ENCODE measurements around the gene GPR173.

The GPR173 gene

DNA sequence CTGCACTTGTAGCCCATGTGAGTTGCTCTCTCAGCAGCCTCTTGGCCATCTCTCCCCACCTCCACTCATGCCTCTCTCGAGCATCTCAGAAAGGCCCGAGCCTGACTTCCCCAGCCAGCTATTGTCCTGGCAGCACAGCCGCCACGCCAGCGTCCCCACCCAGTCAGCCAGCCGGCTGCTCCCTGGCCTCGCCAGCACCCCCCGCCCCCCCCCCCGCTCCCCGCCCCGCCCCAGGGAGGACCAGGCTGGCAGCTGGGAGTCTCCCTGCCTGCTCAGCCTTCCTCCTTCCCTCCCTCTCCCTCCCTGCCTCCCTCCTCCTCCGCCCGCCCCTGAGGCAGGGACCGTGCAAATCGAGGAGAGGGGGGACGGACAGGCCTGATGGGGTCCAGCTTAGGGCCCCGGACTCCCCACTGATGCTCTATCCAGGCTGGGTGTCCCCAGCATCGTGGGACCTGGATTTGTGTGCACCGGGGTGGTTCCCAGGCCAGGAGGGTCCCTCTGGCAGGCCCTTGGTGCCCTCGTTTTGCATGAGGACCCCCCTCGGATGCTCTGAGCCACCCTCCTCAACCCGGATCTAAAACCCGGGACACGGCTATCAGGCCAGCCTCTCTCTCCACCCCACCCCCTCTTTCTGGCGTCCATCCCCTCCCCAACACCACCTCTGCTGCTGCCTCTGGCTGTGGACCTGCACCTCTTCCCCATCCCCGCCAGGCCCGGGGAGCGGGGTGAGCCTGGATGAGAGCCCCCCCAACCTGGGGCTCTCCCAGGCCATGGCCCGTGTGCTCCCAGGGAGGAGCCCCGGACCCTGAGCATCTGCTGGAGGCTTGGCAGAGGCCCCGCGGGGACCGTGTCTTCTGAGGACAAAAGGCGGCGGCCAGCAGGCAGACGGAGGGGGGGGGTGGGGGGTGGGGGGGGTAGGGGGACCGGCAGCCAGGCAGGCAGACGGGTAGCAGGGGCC is at the start of gene GPR173:
Gene GPR173, plus strand, starts transcription at position 621 of the 958 bp plus-strand sequence. CDS start 27,833 bp downstream, outside the sequence.
- no peak for DNase-seq (ENCODE audit: low read depth)

- DNase-seq (ENCODE audit: low read depth), result no peak
These were observed 48.0 kb upstream of the GPR173 start for GRCh38 chrX:53000447-53001135.

DNA sequence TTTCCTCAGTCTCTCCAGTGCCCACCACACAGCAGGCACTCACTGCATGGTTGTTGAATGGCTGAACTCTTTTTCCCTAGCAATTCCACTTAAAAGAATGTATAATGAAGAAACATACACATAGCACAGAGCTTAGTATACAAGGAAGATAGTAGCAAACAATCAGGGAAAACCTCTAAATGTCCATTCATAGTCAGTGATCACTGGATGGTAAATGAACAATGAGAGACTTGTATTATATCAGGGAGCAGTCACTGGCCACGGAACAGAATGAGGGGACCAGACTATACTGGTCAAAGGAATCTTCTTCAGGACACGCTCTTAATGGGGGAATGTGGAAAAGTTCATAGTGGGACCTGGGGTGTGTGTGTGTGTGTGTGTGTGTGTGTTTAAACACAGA is 46.6 kb upstream of the GPR173 start:
- DNase-seq (ENCODE audit: low read depth), result no peak

- DNase-seq (ENCODE audit: low read depth), result no peak
These were observed 45.5 kb upstream of the GPR173 start for GRCh38 chrX:53003111-53003510.

DNA sequence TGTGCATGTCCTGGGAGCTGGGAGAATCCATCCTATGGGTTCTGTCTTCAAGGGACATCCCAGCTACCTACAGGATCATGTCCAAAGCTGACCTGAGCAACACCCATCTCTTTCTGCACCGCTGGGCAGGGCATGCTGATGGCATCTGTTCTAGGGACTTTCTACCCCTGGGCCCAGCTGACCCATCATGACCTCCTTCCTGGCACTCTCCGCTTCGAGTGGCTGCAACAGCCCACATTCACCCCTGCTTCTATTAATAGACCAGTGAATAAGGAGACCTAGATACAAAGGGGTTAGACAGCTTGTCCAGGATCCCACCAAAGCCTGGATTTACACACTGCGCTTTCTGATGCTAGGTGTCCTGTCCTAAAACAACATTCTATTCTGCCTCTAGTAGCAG is 44.6 kb upstream of the GPR173 start:
- DNase-seq (ENCODE audit: low read depth), result no peak

- DNase-seq (ENCODE audit: low read depth), result no peak
These were observed 43.8 kb upstream of the GPR173 start for GRCh38 chrX:53004811-53005210.

DNA sequence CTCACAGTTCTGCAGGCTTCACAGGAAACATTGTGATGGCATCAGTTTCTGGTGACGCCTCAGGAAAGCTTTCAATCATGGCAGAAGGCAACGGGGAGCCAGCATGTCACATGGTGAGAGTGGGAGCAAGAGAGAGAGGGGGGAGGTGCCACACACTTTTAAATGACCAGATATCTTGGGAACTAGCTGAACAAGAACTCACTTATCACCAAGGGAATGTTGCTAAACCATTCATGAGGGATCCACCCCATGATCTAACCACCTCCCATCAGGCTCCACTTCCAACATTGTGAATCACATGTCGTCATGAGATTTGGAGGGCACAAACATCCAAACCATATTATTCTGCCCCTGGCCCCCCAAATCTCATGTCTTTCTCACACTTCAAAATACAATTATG is 43.3 kb upstream of the GPR173 start:
- DNase-seq (ENCODE audit: low read depth), result no peak

GRCh38 chrX:53009032-53009431 is 39.6 kb upstream of the GPR173 start:
- no peak for DNase-seq (ENCODE audit: low read depth)

- no peak for DNase-seq (ENCODE audit: low read depth)
These were observed 35.3 kb upstream of the GPR173 start for GRCh38 chrX:53013291-53013690.

DNA sequence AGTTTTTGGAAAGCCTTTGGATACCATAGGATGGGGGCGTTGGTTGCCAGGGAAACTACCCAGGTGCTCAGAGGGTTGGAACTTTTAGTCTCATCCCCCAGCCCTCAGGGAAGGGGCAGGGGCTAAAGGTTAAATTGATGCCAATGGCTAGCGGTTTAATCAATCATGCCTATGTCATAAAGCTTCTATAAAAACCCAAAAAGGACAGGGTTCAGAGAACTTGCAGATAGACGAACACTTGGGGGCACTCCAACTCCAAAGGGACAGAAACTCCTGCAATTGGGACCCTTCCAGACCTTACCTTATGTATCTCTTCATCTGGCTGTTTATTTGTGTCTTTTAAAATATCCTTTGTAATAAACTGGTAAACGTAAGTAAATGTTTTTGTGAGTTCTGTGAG is 30.0 kb upstream of the GPR173 start:
- no peak for DNase-seq (ENCODE audit: low read depth)

GRCh38 chrX:53022381-53022780 is 26.2 kb upstream of the GPR173 start:
- no peak for DNase-seq (ENCODE audit: low read depth)

GRCh38 chrX:53028678-53029077 is 19.9 kb upstream of the GPR173 start:
- DNase-seq (ENCODE audit: low read depth), result no peak

GRCh38 chrX:53031380-53031779 is 17.2 kb upstream of the GPR173 start:
- no peak for DNase-seq (ENCODE audit: low read depth)

GRCh38 chrX:53036149-53036548 is 12.4 kb upstream of the GPR173 start:
- DNase-seq (ENCODE audit: low read depth), result no peak

- peak; percentile 4 for DNase-seq (ENCODE audit: low read depth)
These were observed 9.4 kb upstream of the GPR173 start for GRCh38 chrX:53039236-53039635.

GRCh38 chrX:53044995-53045394 is 3.6 kb upstream of the GPR173 start:
- DNase-seq (ENCODE audit: low read depth), result no peak

DNA sequence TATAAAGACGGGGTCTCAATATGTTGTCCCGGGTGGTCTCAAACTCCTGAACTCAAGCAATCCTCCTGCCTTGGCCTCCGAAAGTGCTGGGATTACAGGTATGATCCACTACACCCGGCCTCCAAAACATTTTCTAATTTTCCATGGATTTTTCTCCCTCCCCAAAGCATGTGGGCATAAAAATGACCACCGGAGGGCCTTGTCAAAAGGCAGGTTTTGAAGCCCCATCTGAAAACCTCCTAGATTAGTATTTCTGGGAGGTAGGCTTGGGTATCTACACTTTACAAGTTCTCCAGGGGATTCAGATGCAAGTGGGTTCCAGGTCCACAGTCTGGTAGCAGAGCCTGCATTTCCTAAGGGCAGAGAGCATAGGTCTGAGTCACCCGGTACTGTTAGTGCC is 1.4 kb upstream of the GPR173 start:
- no peak for DNase-seq (ENCODE audit: low read depth)

- DNase-seq (ENCODE audit: low read depth), result no peak
These were observed 533 bp downstream of the GPR173 start for GRCh38 chrX:53049127-53049517.

- DNase-seq (ENCODE audit: low read depth), result no peak
These were observed 2.3 kb downstream of the GPR173 start for GRCh38 chrX:53050841-53051240.

- no peak for DNase-seq (ENCODE audit: low read depth)
These were observed 6.8 kb downstream of the GPR173 start for GRCh38 chrX:53055244-53055849.

DNA sequence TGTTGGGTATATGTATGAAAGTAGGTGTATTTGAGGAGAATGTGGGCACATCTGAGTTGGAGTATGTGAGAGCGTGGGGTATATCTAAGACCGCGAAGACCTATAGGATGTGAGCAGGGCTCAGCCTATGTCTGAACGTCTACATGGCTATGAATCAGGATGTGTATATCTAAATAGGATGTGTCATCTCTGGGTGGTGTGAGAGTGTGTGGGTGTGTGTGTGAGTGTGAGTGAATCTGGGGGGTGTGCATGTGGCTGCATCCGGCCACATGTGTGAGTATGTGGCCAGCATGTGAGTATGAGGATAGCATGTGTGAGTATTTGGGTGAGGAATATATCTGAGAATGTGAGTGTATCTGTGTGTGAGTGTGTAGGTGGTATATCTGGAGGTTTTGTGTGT is 7.7 kb downstream of the GPR173 start:
- no peak for DNase-seq (ENCODE audit: low read depth)

DNA sequence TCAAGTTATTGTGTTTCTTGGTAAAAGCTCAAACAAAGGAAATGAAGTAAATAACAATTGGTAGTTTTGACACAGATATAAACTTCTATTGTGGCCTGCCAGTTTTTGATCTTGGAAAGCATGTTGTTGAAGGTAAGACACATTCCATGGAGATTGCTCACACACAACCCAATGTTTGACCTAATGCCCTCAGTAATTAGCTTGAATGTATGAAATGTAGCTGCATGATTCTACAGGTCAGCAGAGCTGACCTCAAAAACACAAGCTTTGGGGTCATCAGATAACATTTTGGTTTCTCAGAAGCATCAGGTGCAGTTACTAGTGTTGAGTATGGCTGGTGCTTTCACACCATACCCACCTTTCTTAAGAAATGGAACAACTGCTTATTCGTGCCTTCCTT is 16.5 kb downstream of the GPR173 start:
- no peak for DNase-seq (ENCODE audit: low read depth)

GRCh38 chrX:53071064-53071463 is 22.5 kb downstream of the GPR173 start:
- DNase-seq (ENCODE audit: low read depth), result no peak

Measured in CMK (cell line).